DND-41 (cell line): ENCODE measurements around the gene ANKRD11.

Experiments
- CTCF ChIP-seq: IDR thresholded peaks from 2 replicates; pipeline ENCODE4 v1.5.1; 2012; ENCODE audit warnings: borderline replicate concordance, low read length, moderate library complexity, mild to moderate bottlenecking; ENCODE audit not compliant: poor library complexity, severe bottlenecking; ENCODE audit errors: extremely low read depth
- EZH2 ChIP-seq: IDR thresholded peaks from 3 replicates; pipeline ENCODE4 v1.6.1; 2012; ENCODE audit warnings: borderline replicate concordance, low read depth, mild to moderate bottlenecking, moderate library complexity, low read length, inconsistent platforms; ENCODE audit not compliant: severe bottlenecking

DNA sequence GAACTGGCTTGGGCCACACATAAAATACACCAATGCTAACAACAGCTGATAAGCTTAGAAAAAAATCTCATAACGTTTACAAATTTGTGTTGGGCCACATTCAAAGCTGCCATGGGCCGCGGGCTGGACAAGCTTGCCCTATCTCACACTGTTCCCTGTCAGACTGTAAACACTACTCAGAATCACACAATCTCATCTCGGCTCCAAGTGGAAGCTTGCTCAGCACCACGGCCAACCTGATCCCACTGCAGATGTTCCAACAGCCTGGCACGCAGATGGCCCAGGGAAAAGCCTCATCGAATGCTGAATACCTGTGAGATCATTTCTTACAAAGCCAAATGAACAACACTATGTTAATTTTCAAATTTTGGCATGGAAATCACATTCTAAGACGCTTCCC, 125.8 kb downstream of the ANKRD11 start:
- TF ChIP-seq CTCF = no peak
- no peak for TF ChIP-seq EZH2
